SK-N-SH treated with all-trans-retinoic acid at 6 μM for 48 hours (cell line): ENCODE measurements around the gene PBRM1.

ENCODE experiments used
- ATAC-seq: fragments of 200-7000 bp; cut with Tn5 transposase; 3 replicates; pipeline ENCODE4 v1.9.1; 2020; ENCODE audit warnings: mild to moderate bottlenecking, moderate library complexity
- ARNTL ChIP-seq: fragments of 450-650 bp; formaldehyde crosslinking; IDR thresholded peaks from 2 replicates; pipeline ENCODE4 v1.5.0; 2020; ENCODE audit warnings: low read depth, mild to moderate bottlenecking, moderate library complexity, borderline replicate concordance
- BACH2 ChIP-seq: fragments of 250-450 bp; sonication (Bioruptor Pico); IDR thresholded peaks from 2 replicates; pipeline ENCODE4 v1.9.0; 2021; ENCODE audit warnings: mild to moderate bottlenecking, borderline replicate concordance
- CREB5 ChIP-seq: fragments of 250-450 bp; sonication (Bioruptor Pico); IDR thresholded peaks from 2 replicates; pipeline ENCODE4 v1.5.1; 2020; ENCODE audit warnings: low read depth, mild to moderate bottlenecking, moderate library complexity
- CSDC2 ChIP-seq: fragments of 250-450 bp; sonication (Bioruptor Pico); IDR thresholded peaks from 2 replicates; pipeline ENCODE4 v1.5.0; 2020; ENCODE audit warnings: mild to moderate bottlenecking, moderate library complexity
- CSRNP3 ChIP-seq: fragments of 250-450 bp; sonication (Bioruptor Pico); IDR thresholded peaks from 2 replicates; pipeline ENCODE4 v1.5.1; 2021; ENCODE audit warnings: mild to moderate bottlenecking, moderate library complexity
- ESRRG ChIP-seq: fragments of 250-450 bp; sonication (Bioruptor Pico); IDR thresholded peaks from 2 replicates; pipeline ENCODE4 v1.6.1; 2021; ENCODE audit warnings: mild to moderate bottlenecking
- GLIS3 ChIP-seq: fragments of 250-450 bp; sonication (Bioruptor Pico); IDR thresholded peaks from 2 replicates; pipeline ENCODE4 v1.5.0; 2020; ENCODE audit warnings: mild to moderate bottlenecking, moderate library complexity
- ISL1 ChIP-seq: fragments of 250-450 bp; sonication (Bioruptor Pico); IDR thresholded peaks from 2 replicates; pipeline ENCODE4 v2.1.2; 2022; ENCODE audit warnings: mild to moderate bottlenecking, moderate library complexity
- OSR1 ChIP-seq: fragments of 250-450 bp; sonication (Bioruptor Pico); IDR thresholded peaks from 2 replicates; pipeline ENCODE4 v1.8.0; 2022; ENCODE audit warnings: moderate library complexity, mild to moderate bottlenecking, inconsistent platforms
- PATZ1 ChIP-seq: fragments of 250-450 bp; sonication (Bioruptor Pico); IDR thresholded peaks from 2 replicates; pipeline ENCODE4 v1.8.0; 2020; ENCODE audit warnings: mild to moderate bottlenecking, moderate library complexity, borderline replicate concordance
- POU6F1 ChIP-seq: fragments of 250-450 bp; sonication (Bioruptor Pico); IDR thresholded peaks from 2 replicates; pipeline ENCODE4 v1.8.0; 2021; ENCODE audit warnings: low read depth, mild to moderate bottlenecking, moderate library complexity, borderline replicate concordance
- PPARA ChIP-seq: fragments of 250-450 bp; sonication (Bioruptor Pico); IDR thresholded peaks from 2 replicates; pipeline ENCODE4 v1.5.0; 2020; ENCODE audit warnings: mild to moderate bottlenecking, borderline replicate concordance
- RARB ChIP-seq: fragments of 250-450 bp; sonication (Bioruptor Pico); IDR thresholded peaks from 2 replicates; pipeline ENCODE4 v1.8.0; 2021; ENCODE audit warnings: mild to moderate bottlenecking, moderate library complexity
- TCF4 ChIP-seq: fragments of 250-450 bp; sonication (Bioruptor Pico); IDR thresholded peaks from 2 replicates; pipeline ENCODE4 v1.8.0; 2021; ENCODE audit warnings: mild to moderate bottlenecking, moderate library complexity, borderline replicate concordance
- TOX ChIP-seq: fragments of 250-450 bp; sonication (Bioruptor Pico); IDR thresholded peaks from 2 replicates; pipeline ENCODE4 v1.8.0; 2021; ENCODE audit warnings: mild to moderate bottlenecking, moderate library complexity, borderline replicate concordance
- TSHZ2 ChIP-seq: fragments of 250-450 bp; sonication (Bioruptor Pico); IDR thresholded peaks from 2 replicates; pipeline ENCODE4 v1.5.0; 2020; ENCODE audit warnings: mild to moderate bottlenecking, moderate library complexity
- ZC3H10 ChIP-seq: fragments of 250-450 bp; sonication (Bioruptor Pico); IDR thresholded peaks from 2 replicates; pipeline ENCODE4 v1.5.1; 2021; ENCODE audit warnings: mild to moderate bottlenecking, moderate library complexity
- ZFP3 ChIP-seq: fragments of 250-450 bp; sonication (Bioruptor Pico); IDR thresholded peaks from 2 replicates; pipeline ENCODE4 v1.5.0; 2020; ENCODE audit warnings: mild to moderate bottlenecking, moderate library complexity
- ZFP30 ChIP-seq: fragments of 450-650 bp; formaldehyde crosslinking; IDR thresholded peaks from 2 replicates; pipeline ENCODE4 v1.5.0; 2022; ENCODE audit warnings: mild to moderate bottlenecking, moderate library complexity
- ZNF565 ChIP-seq: fragments of 450-650 bp; formaldehyde crosslinking; conservative IDR thresholded peaks from 2 replicates; pipeline ENCODE4 v1.5.0; 2020; ENCODE audit warnings: low read depth, mild to moderate bottlenecking, moderate library complexity
- ZNF70 ChIP-seq: fragments of 450-650 bp; formaldehyde crosslinking; IDR thresholded peaks from 2 replicates; pipeline ENCODE4 v1.5.0; 2020; ENCODE audit warnings: mild to moderate bottlenecking, moderate library complexity
- ZNF8 ChIP-seq: fragments of 450-650 bp; formaldehyde crosslinking; IDR thresholded peaks from 2 replicates; pipeline ENCODE4 v1.5.0; 2020; ENCODE audit warnings: mild to moderate bottlenecking, moderate library complexity

PBRM1 gene

GRCh38 chr3:52503788-52504424 is 181.8 kb downstream of the PBRM1 start:
- no peak for ATAC-seq
- no peak for TF ChIP-seq ZFP30 (CRISPR knock-in tag)
- no peak for TF ChIP-seq ESRRG (CRISPR knock-in tag)
- TF ChIP-seq RARB (CRISPR knock-in tag): no peak
- no peak for TF ChIP-seq GLIS3 (CRISPR knock-in tag)

GRCh38 chr3:52502808-52503350 is 182.8 kb downstream of the PBRM1 start:
- ATAC-seq: 0 out of 3 replicates have a peak, but pooled peaks have one; percentile 9
- no peak for TF ChIP-seq ARNTL
- TF ChIP-seq CSDC2 (CRISPR knock-in tag): no peak
- no peak for TF ChIP-seq ZFP30 (CRISPR knock-in tag)
- TF ChIP-seq CSRNP3 (CRISPR knock-in tag): no peak
- TF ChIP-seq OSR1: no peak
- no peak for TF ChIP-seq TSHZ2 (CRISPR knock-in tag)
- TF ChIP-seq ISL1: no peak
- TF ChIP-seq ZNF70 (CRISPR knock-in tag): no peak
- TF ChIP-seq RARB (CRISPR knock-in tag): no peak
- TF ChIP-seq PATZ1: no peak
- TF ChIP-seq CREB5 (CRISPR knock-in tag): no peak
- TF ChIP-seq ZNF565 (CRISPR knock-in tag): no peak
- TF ChIP-seq TOX: no peak
- no peak for TF ChIP-seq PPARA (CRISPR knock-in tag)
- TF ChIP-seq ZC3H10 (CRISPR knock-in tag): no peak
- TF ChIP-seq ZNF8 (CRISPR knock-in tag): no peak
- TF ChIP-seq TCF4 (CRISPR knock-in tag): no peak
- no peak for TF ChIP-seq ZFP3
- no peak for TF ChIP-seq ESRRG (CRISPR knock-in tag)
- TF ChIP-seq BACH2: no peak
- TF ChIP-seq, all 23 proteins: peak for 0

GRCh38 chr3:52502001-52502400 is 183.7 kb downstream of the PBRM1 start:
- no peak for TF ChIP-seq PPARA (CRISPR knock-in tag)
- no peak for TF ChIP-seq CSDC2 (CRISPR knock-in tag)
- TF ChIP-seq ZFP3: no peak
- no peak for TF ChIP-seq ARNTL
- TF ChIP-seq ISL1: no peak
- no peak for TF ChIP-seq CREB5 (CRISPR knock-in tag)
- no peak for TF ChIP-seq TCF4 (CRISPR knock-in tag)
- no peak for TF ChIP-seq POU6F1
- ATAC-seq: no peak
